CD4-positive, alpha-beta T cell (primary cell): Measurements from ENCODE around the gene RNF32. TPM values are rescaled to one million over a fixed set of nuclear protein-coding genes. Genes with fewer than 3 reads are reported as not detected.
"Not testable (repeated sequence)": the region's sequence is repeated elsewhere in the genome, so short reads cannot be mapped to it uniquely, and the experiment has no call there.

Source experiments
- ATAC-seq: fragments of 200-7000 bp; cut with Tn5 transposase; one replicate; pipeline ENCODE4 v1.10.0; 2022; ENCODE audit warnings: mild to moderate bottlenecking; ENCODE audit not compliant: poor library complexity
- CTCF ChIA-PET: fragments of 350-600 bp; sonication (Branson Sonifier 250); formaldehyde crosslinking; loops from one replicate; lab custom pipeline; 2021; ENCODE audit warnings: antibody characterized with exemption, inconsistent platforms; lab: Charles Lee
- POLR2A ChIA-PET: fragments of 350-600 bp; sonication (Branson Sonifier 250); formaldehyde crosslinking; loops from one replicate; lab custom pipeline; 2021; ENCODE audit warnings: antibody characterized with exemption, inconsistent platforms; lab: Charles Lee
- DNase-seq, 14 experiments: peaks; one replicate each; pipeline ENCODE4 v3.0.0-alpha.2; 2013 to 2020; ENCODE audit warnings: mixed read lengths in 2 of 14
- H3K27ac ChIP-seq, 2 donors: one replicate each; pipeline versions ENCODE4 v1.5.1 to v1.7.0; 2013; ENCODE audit warnings: low read length in 2 of 2, low read depth in 1 of 2, mild to moderate bottlenecking in 1 of 2
- H3K27me3 ChIP-seq, 2 experiments: 1 replicate in 1 of 2; 2 replicates in 1 of 2; pipeline versions ENCODE4 v1.6.1 to v1.7.0; 2013; ENCODE audit warnings: low read length in 2 of 2, control low read depth in 1 of 2, mild to moderate bottlenecking in 1 of 2, moderate library complexity in 1 of 2; ENCODE audit not compliant: insufficient read depth in 2 of 2, control insufficient read depth in 1 of 2
- H3K36me3 ChIP-seq: one replicate; pipeline ENCODE4 v1.6.1; 2013; ENCODE audit warnings: low read length, control low read depth; ENCODE audit not compliant: insufficient read depth
- H3K4me1 ChIP-seq: one replicate; pipeline ENCODE4 v1.6.1; 2013; ENCODE audit warnings: low read length, control low read depth; ENCODE audit not compliant: insufficient read depth
- H3K4me3 ChIP-seq: one replicate; pipeline ENCODE4 v1.5.1; 2013; ENCODE audit warnings: mild to moderate bottlenecking, low read length, moderate library complexity
- H3K9me3 ChIP-seq, 2 experiments: 1 replicate in 1 of 2; 2 replicates in 1 of 2; pipeline versions ENCODE4 v1.6.1 to v1.7.0; 2013; ENCODE audit warnings: low read length in 2 of 2, mild to moderate bottlenecking in 2 of 2, control low read depth in 1 of 2, moderate library complexity in 1 of 2; ENCODE audit not compliant: control insufficient read depth in 1 of 2, insufficient read depth in 1 of 2
- H3K27ac Mint-ChIP-seq: one replicate; pipeline ENCODE4 v1.8.0; 2020; ENCODE audit warnings: mixed read lengths
- H3K27me3 Mint-ChIP-seq: one replicate; pipeline ENCODE4 v1.8.0; 2021; ENCODE audit warnings: mixed read lengths
- H3K36me3 Mint-ChIP-seq: one replicate; pipeline ENCODE4 v1.8.0; 2021; ENCODE audit warnings: low read depth, mixed read lengths
- H3K4me1 Mint-ChIP-seq: one replicate; pipeline ENCODE4 v1.8.0; 2021; ENCODE audit warnings: low read depth, mixed read lengths
- H3K4me3 Mint-ChIP-seq: one replicate; pipeline ENCODE4 v1.8.0; 2020; ENCODE audit warnings: mild to moderate bottlenecking, mixed read lengths
- H3K9me3 Mint-ChIP-seq: one replicate; pipeline ENCODE4 v1.8.0; 2020; ENCODE audit warnings: mixed read lengths
- CTCF ChIP-seq: fragments of 200-600 bp; IDR thresholded peaks from one replicate; pipeline ENCODE4 v1.8.0; 2022; ENCODE audit warnings: antibody characterized with exemption, mild to moderate bottlenecking
- intact Hi-C, 2 experiments: fragments of 100-400 bp; cut with DNase I in 1 of 2; cut with micrococcal nuclease in 1 of 2; formaldehyde crosslinking; loops; one replicate each; pipeline versions ENCODE4 v1.15.1 to v1.9.0; 2023 to 2025; cut with DNase I, micrococcal nuclease
- total RNA-seq, 174 experiments: library from RNA in 2 of 174; stranded (reverse) in 2 of 174; gene quantifications; one replicate each; pipeline ENCODE4 v1.2.3 and lab custom pipeline; 2021 to 2026

The RNF32 gene
- total RNA-seq, 2 experiments from 2014 or later = 0.99 TPM; not detected in 1

GRCh38 chr7:156634117-156634516 is 6.5 kb upstream of the RNF32 start:
- Histone ChIP-seq H3K27ac (no peak overlapping the region), H3K9me3 (peaks cover 11 to 13% of the 10 kb centered on the region in 2 experiments), H3K4me3 (no peak overlapping the region), H3K27me3 (peaks cover 0 to 2% of the 10 kb centered on the region in 2 experiments), H3K36me3 (no peaks in the 10 kb centered on the region), H3K4me1 (no peaks in the 10 kb centered on the region)
- Mint-ChIP-seq H3K27ac (no peak overlapping the region), H3K9me3 (peaks cover 8% of the 10 kb centered on the region), H3K27me3 (peaks cover 41% of the 10 kb centered on the region), H3K4me3 (no peak overlapping the region), H3K36me3 (peaks cover 5% of the 10 kb centered on the region), H3K4me1 (peaks cover under 1% of the 10 kb centered on the region)
- ATAC-seq = no peak
- CTCF ChIA-PET = no interaction called here
- no peak for TF ChIP-seq CTCF
- intact Hi-C loops = loop anchor here in 1 of 2 experiments (10.0 kb wide), 1 partner anchor 261 kb away; the partner anchor contains the start of gene LMBR1
- POLR2A ChIA-PET = no interaction called here
- no peak for DNase-seq

DNA sequence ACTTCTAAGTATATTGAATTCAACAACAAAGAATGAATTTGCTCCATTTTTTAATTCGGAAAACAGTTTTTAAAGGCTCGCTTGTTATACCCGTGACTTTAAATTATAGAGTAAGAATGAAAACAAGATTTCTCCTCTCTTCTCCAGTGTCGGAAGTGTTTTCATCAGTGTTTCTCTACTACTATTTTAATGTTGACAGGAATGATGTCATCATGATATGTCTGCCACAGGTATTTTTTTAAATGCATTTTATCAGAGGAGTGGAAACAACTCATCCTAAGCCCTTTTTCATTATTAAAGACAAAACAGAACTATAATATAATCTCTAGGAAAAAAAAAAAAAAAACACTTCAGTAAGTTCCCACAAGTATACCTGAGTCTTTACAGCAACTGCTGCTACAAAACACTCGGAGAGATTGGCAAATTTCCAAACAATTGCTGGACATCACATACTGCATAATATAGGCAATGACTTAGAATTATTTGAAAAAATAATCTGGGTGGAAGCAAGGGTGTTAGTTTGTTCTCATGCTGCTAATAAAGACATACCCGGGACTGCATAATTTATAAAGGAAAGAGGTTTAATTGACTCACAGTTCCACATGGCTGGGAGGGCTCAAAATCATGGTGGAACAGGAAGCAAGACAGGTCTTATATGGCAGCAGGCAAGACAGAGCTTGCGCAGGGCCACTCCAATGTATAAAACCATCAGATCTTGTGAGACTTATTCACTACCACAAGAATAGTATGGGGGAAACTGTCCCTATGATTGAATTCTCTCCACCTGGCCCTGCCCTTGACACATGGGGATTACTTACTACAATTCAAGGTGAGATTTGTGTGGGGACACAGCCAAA is 4.8 kb upstream of the RNF32 start:
- Histone ChIP-seq H3K36me3 (no peaks in the 10 kb centered on the region), H3K27ac (no peak overlapping the region), H3K9me3 (peaks cover 0 to 14% of the 10 kb centered on the region in 2 experiments), H3K27me3 (peaks cover 0 to 2% of the 10 kb centered on the region in 2 experiments), H3K4me1 (peaks cover 12% of the 10 kb centered on the region), H3K4me3 (no peak overlapping the region)
- ATAC-seq (no peak), DNase-seq (no peak)
- Mint-ChIP-seq H3K4me1 (peaks cover 10% of the 10 kb centered on the region), H3K36me3 (no peaks in the 10 kb centered on the region), H3K9me3 (peaks cover 2% of the 10 kb centered on the region), H3K27me3 (peaks cover 49% of the 10 kb centered on the region), H3K4me3 (no peak overlapping the region), H3K27ac (no peak overlapping the region)
- ChIA-PET POLR2A (no interaction called here), CTCF (no interaction called here)
- intact Hi-C loops = loop anchor here in 1 of 2 experiments (10.0 kb wide), 1 partner anchor 259 kb away; the partner anchor contains the start of gene LMBR1
- TF ChIP-seq CTCF = no peak

GRCh38 chr7:156637093-156637492 is 3.5 kb upstream of the RNF32 start:
- POLR2A ChIA-PET, H3K36me3 Mint-ChIP-seq: not testable (repeated sequence)

More at GRCh38 chr7:156637093-156637492, 3.5 kb upstream of the RNF32 start:
- H3K36me3 ChIP-seq, H3K27ac Mint-ChIP-seq, CTCF ChIA-PET, H3K4me3 Mint-ChIP-seq, H3K9me3 Mint-ChIP-seq, H3K4me3 ChIP-seq, DNase-seq, H3K27ac ChIP-seq, ATAC-seq, H3K27me3 ChIP-seq: not testable (repeated sequence)
- Mint-ChIP-seq H3K27me3 (peaks cover 63% of the 10 kb centered on the region), H3K4me1 (peaks cover 18% of the 10 kb centered on the region)
- peaks cover 0 to 14% of the 10 kb centered on the region in 2 experiments for H3K9me3 ChIP-seq
- intact Hi-C loops = loop anchor here in 1 of 2 experiments (10.0 kb wide), 1 partner anchor 258 kb away; the partner anchor contains the start of gene LMBR1
- peaks cover 17% of the 10 kb centered on the region for H3K4me1 ChIP-seq
